ENCODE data around the gene SLC44A2.

SLC44A2 gene

GRCh38 chr19:10683064-10683426, 57.7 kb downstream of the SLC44A2 start:
- Histone ChIP-seq H3K79me2 (ENCODE audit: insufficient read depth, low read depth) (peaks cover 6% of the 10 kb centered on the region; the same call in 1 of the 2 replicates), H3K4me1 (ENCODE audit: low read depth, poor library complexity, severe bottlenecking) (no peaks in the 10 kb centered on the region), H3K36me3 (ENCODE audit: insufficient read depth) (peaks cover 25% of the 10 kb centered on the region; the same call in 1 of the 2 replicates), H3K27ac (no peak overlapping the region), H4K20me1 (ENCODE audit: insufficient read depth) (0 out of 2 replicates have a peak, but pooled peaks cover 8% of the 10 kb centered on the region), H3K9ac (no peak overlapping the region), H3K4me2 (no peak overlapping the region), H3K27me3 (ENCODE audit: insufficient read depth, low read depth) (no peaks in the 10 kb centered on the region), H3K4me3 (IDR thresholded peaks at IDR 0.05; ENCODE audit: insufficient read depth, low read depth, low read length) (no peak overlapping the region), H2AFZ (ENCODE audit: low read depth) (no peak overlapping the region)
- no peak for TF ChIP-seq CTCF (conservative IDR thresholded peaks at IDR 0.05; ENCODE audit: low read depth, low read length)

- no peak for TF ChIP-seq CTCF (conservative IDR thresholded peaks at IDR 0.05; ENCODE audit: low read depth, low read length)
- no peak overlapping the region for H2AFZ ChIP-seq (ENCODE audit: low read depth)
- H3K4me2 ChIP-seq, result no peak overlapping the region
- H3K4me1 ChIP-seq (ENCODE audit: low read depth, poor library complexity, severe bottlenecking), result no peaks in the 10 kb centered on the region
- H4K20me1 ChIP-seq (ENCODE audit: insufficient read depth), result 0 out of 2 replicates have a peak, but pooled peaks cover 6% of the 10 kb centered on the region
- H3K36me3 ChIP-seq (ENCODE audit: insufficient read depth), result peaks cover 25% of the 10 kb centered on the region; the same call in 1 of the 2 replicates
- no peak overlapping the region for H3K9ac ChIP-seq
- no peaks in the 10 kb centered on the region for H3K27me3 ChIP-seq (ENCODE audit: insufficient read depth, low read depth)
- H3K79me2 ChIP-seq (ENCODE audit: insufficient read depth, low read depth), result peaks cover 2% of the 10 kb centered on the region; the same call in 1 of the 2 replicates
- no peak overlapping the region for H3K27ac ChIP-seq
- H3K4me3 ChIP-seq (IDR thresholded peaks at IDR 0.05; ENCODE audit: insufficient read depth, low read depth, low read length), result no peak overlapping the region
Observed at GRCh38 chr19:10683582-10683981, 58.2 kb downstream of the SLC44A2 start.

- H3K27me3 ChIP-seq (ENCODE audit: insufficient read depth, low read depth), result no peaks in the 10 kb centered on the region
- TF ChIP-seq CTCF (conservative IDR thresholded peaks at IDR 0.05; ENCODE audit: low read depth, low read length), result no peak
- H2AFZ ChIP-seq (ENCODE audit: low read depth), result no peak overlapping the region
- peaks cover 3% of the 10 kb centered on the region; the same call in 1 of the 2 replicates for H4K20me1 ChIP-seq (ENCODE audit: insufficient read depth)
- no peak overlapping the region for H3K4me2 ChIP-seq
- H3K4me3 ChIP-seq (IDR thresholded peaks at IDR 0.05; ENCODE audit: insufficient read depth, low read depth, low read length), result no peak overlapping the region
- H3K27ac ChIP-seq, result no peak overlapping the region
- no peaks in the 10 kb centered on the region; the same call in 1 of the 2 replicates for H3K79me2 ChIP-seq (ENCODE audit: insufficient read depth, low read depth)
- H3K9ac ChIP-seq, result no peak overlapping the region
- peaks cover 30% of the 10 kb centered on the region; the same call in 1 of the 2 replicates for H3K36me3 ChIP-seq (ENCODE audit: insufficient read depth)
- H3K4me1 ChIP-seq (ENCODE audit: low read depth, poor library complexity, severe bottlenecking), result no peaks in the 10 kb centered on the region
Observed at GRCh38 chr19:10685210-10685609, 59.9 kb downstream of the SLC44A2 start.

- no peak for TF ChIP-seq CTCF (conservative IDR thresholded peaks at IDR 0.05; ENCODE audit: low read depth, low read length)
- H3K4me2 ChIP-seq, result no peak overlapping the region
- H3K27ac ChIP-seq, result no peak overlapping the region
- no peak overlapping the region for H3K9ac ChIP-seq
- H3K36me3 ChIP-seq (ENCODE audit: insufficient read depth), result peaks cover 28% of the 10 kb centered on the region; the same call in 1 of the 2 replicates
- no peaks in the 10 kb centered on the region for H3K27me3 ChIP-seq (ENCODE audit: insufficient read depth, low read depth)
- no peaks in the 10 kb centered on the region; the same call in 1 of the 2 replicates for H3K79me2 ChIP-seq (ENCODE audit: insufficient read depth, low read depth)
- no peak overlapping the region for H2AFZ ChIP-seq (ENCODE audit: low read depth)
- H3K4me3 ChIP-seq (IDR thresholded peaks at IDR 0.05; ENCODE audit: insufficient read depth, low read depth, low read length), result no peak overlapping the region
- H4K20me1 ChIP-seq (ENCODE audit: insufficient read depth), result peaks cover 3% of the 10 kb centered on the region; the same call in 1 of the 2 replicates
- H3K4me1 ChIP-seq (ENCODE audit: low read depth, poor library complexity, severe bottlenecking), result no peaks in the 10 kb centered on the region
Observed at GRCh38 chr19:10686193-10686592, 60.8 kb downstream of the SLC44A2 start.

Data from KMS-11 (cell line).